Panc1 (cell line): ENCODE data around the gene LHX4. TPM values are rescaled to one million over a fixed set of nuclear protein-coding genes. Genes with fewer than 3 reads are reported as not detected.

Experiments
- ATAC-seq: fragments of 200-7000 bp; cut with Tn5 transposase; 2 replicates; pipeline ENCODE4 v1.9.1; 2020; ENCODE audit warnings: mild to moderate bottlenecking, moderate library complexity
- Bru-seq: library from RNA; stranded (reverse); fragments of 400-500 nt; gene quantifications from one replicate; lab custom pipeline; 2021; lab: Mats Ljungman, UMichigan
- BruChase-seq, 2 experiments: library from RNA; stranded (reverse); fragments of 400-500 nt; gene quantifications; one replicate each; lab custom pipeline; 2021; lab: Mats Ljungman, UMichigan
- BruUV-seq: library from RNA; stranded (reverse); fragments of 400-500 nt; replicated peaks from 2 replicates; lab custom pipeline; 2021; lab: Mats Ljungman, UMichigan
- CTCF ChIA-PET: fragments of 300-600 bp; sonication (Branson Sonifier 250); formaldehyde crosslinking; loops from one replicate; lab custom pipeline; 2022; ENCODE audit warnings: antibody characterized with exemption; lab: Charles Lee
- POLR2A ChIA-PET: fragments of 300-600 bp; sonication (Branson Sonifier 250); formaldehyde crosslinking; loops from one replicate; lab custom pipeline; 2022; ENCODE audit warnings: antibody characterized with exemption; lab: Charles Lee
- DNase-seq: peaks from one replicate; pipeline ENCODE4 v3.0.0-alpha.2; 2010; ENCODE audit warnings: low read depth, low spot score
- H3K27ac ChIP-seq: 2 replicates; pipeline ENCODE4 v1.5.1; 2011; ENCODE audit warnings: mild to moderate bottlenecking, low read length, inconsistent platforms
- H3K27me3 ChIP-seq: fragments of 200-500 bp; sonication (Bioruptor generic); 2 replicates; pipeline ENCODE4 v1.6.0; 2014; ENCODE audit warnings: low read length, inconsistent platforms; ENCODE audit not compliant: control insufficient read depth, insufficient read depth
- H3K36me3 ChIP-seq: fragments of 200-500 bp; sonication (Bioruptor generic); 2 replicates; pipeline ENCODE4 v1.5.1; 2014; ENCODE audit warnings: inconsistent platforms, mild to moderate bottlenecking, low read length, moderate library complexity; ENCODE audit not compliant: control insufficient read depth, insufficient read depth
- H3K4me1 ChIP-seq: 2 replicates; pipeline ENCODE4 v1.5.1; 2011; ENCODE audit warnings: inconsistent platforms, mild to moderate bottlenecking, low read length, moderate library complexity; ENCODE audit not compliant: control insufficient read depth, insufficient read depth
- H3K4me3 ChIP-seq, 2 experiments: 2 replicates each; pipeline ENCODE4 v1.5.1; 2011 to 2012; ENCODE audit warnings: low read depth in 2 of 2, low read length in 2 of 2, mild to moderate bottlenecking in 2 of 2, inconsistent platforms in 1 of 2, moderate library complexity in 1 of 2
- H3K9me3 ChIP-seq: fragments of 200-500 bp; sonication (Bioruptor generic); 2 replicates; pipeline ENCODE4 v1.5.1; 2014; ENCODE audit warnings: low read depth, mild to moderate bottlenecking, inconsistent platforms, low read length, moderate library complexity; ENCODE audit not compliant: control insufficient read depth, insufficient read depth
- POLR2AphosphoS5 ChIP-seq: IDR thresholded peaks from 2 replicates; pipeline ENCODE4 v1.6.1; 2012; ENCODE audit warnings: mild to moderate bottlenecking, low read depth, low read length, moderate library complexity
- REST ChIP-seq, 2 experiments: IDR thresholded peaks; 2 replicates each; pipeline ENCODE4 v1.6.1; 2011 to 2012; ENCODE audit warnings: low read depth in 2 of 2, control low read depth in 1 of 2, low read length in 1 of 2, mild to moderate bottlenecking in 1 of 2, moderate library complexity in 1 of 2; ENCODE audit not compliant: insufficient read depth in 1 of 2
- SIN3A ChIP-seq: IDR thresholded peaks from 2 replicates; pipeline ENCODE4 v1.6.1; 2012; ENCODE audit warnings: low read depth, mild to moderate bottlenecking, low read length, moderate library complexity, borderline replicate concordance; ENCODE audit not compliant: insufficient read depth
- TCF7L2 ChIP-seq: IDR thresholded peaks from 2 replicates; pipeline ENCODE4 v1.6.1; 2011; ENCODE audit warnings: mild to moderate bottlenecking, low read depth, low read length, inconsistent platforms
- in situ Hi-C: cut with HindIII; loops from 2 replicates; pipeline ENCODE4 v1.10.0; 2016; ENCODE audit warnings: low sequenced_read_pairs, low pct_unique_long_range_greater_than_20kb
- intact Hi-C: fragments of 100-400 bp; cut with micrococcal nuclease; formaldehyde crosslinking; loops from one replicate; pipeline ENCODE4 v1.10.0; 2022; ENCODE audit not compliant: unreplicated experiment
- long read RNA-seq: library from polyadenylated mRNA; unstranded; transcript quantifications from one replicate; pipeline ENCODE4 v2.0.0, GENCODE V29; 2021; ENCODE audit not compliant: unreplicated experiment
- polyA plus RNA-seq: library from polyadenylated mRNA; unstranded; fragments of >200 nt; gene quantifications from one replicate; pipeline ENCODE4 v1.2.1, GENCODE V29; 2012; ENCODE audit warnings: missing spikeins; ENCODE audit not compliant: insufficient read length
- total RNA-seq: library from RNA; stranded (reverse); gene quantifications from one replicate; pipeline ENCODE4 v1.2.1, GENCODE V29; 2021; ENCODE audit not compliant: unreplicated experiment
- TF ChIP-seq, protein P1 (sequence below): fragments of 450-650 bp; IDR thresholded peaks from 2 replicates; pipeline ENCODE4 v1.5.1; 2017; ENCODE audit warnings: mild to moderate bottlenecking

Gene LHX4
- total RNA-seq, result 0.72 TPM
- 1.4 TPM for polyA plus RNA-seq
- Bru-seq, nascent RNA, result percentile 31 among the genes with signal in this experiment
- BruChase-seq, experiment 1, labeled RNA remaining after a 2-hour chase, result percentile 32 among the genes with signal in this experiment
- percentile 31 among the genes with signal in this experiment for BruChase-seq, experiment 2, labeled RNA remaining after a 6-hour chase
- long read RNA-seq, partial matches to known transcripts, result 0 of 7 reads
- long read RNA-seq, other reads (novel, unspliced or antisense), result 7 of 7 reads

DNA sequence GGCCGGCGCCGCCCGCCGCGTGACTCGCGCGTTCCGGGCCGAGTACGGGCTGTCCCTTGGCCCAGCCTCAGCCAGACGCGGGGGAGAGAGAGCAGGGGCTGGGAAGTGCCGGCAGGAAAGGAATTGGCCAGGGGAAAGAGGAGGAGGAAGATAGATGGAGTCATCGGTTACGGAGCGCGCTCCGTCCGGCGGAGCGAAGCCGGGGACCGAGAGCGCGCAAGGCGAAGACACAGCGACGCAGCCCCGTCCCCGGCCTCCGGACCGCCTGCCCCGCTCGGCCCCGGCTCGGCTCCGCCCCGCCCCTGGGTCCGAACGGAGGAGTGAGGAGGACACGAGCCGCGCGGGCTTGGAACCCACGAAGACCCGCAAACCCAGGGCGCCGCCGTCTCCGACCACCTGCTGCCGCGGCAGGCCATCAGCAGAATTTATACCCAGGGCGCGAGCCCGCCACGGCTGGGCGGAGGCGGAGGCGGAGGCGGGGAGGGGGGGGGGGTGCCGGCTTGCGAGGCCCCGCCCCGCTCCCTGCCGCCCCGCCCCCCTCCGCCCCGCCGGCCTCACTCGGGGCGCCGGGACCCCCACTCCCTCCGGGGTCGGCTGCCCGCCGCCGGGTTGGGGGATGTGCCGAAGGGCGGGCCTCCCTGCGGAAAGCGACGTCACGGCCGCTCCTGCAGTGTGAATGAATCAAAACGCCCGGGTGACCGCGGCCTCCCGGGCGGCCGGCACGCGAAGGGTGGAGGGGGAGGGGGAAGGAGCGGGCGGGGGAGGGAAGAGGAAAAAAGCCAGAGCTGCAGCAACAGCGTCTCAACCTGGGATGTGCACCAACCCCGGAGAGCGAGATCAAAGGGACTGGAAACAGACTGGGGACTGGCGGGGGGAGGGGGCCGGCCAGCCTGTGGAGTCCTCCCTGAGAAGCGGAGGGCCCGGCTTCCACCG lies at the start of gene LHX4:
LHX4 (plus strand) TSS at position 782 of the 933 bp plus-strand sequence. CDS start 266 bp downstream, outside the sequence.
- no TSS peak for BruUV-seq
- ATAC-seq (peak; percentile 71), DNase-seq (no peak)
- no peak within 1 kb of the TSS for H3K27ac ChIP-seq
- TF ChIP-seq TCF7L2, result peak; percentile 86
- TF ChIP-seq, protein P1, sequence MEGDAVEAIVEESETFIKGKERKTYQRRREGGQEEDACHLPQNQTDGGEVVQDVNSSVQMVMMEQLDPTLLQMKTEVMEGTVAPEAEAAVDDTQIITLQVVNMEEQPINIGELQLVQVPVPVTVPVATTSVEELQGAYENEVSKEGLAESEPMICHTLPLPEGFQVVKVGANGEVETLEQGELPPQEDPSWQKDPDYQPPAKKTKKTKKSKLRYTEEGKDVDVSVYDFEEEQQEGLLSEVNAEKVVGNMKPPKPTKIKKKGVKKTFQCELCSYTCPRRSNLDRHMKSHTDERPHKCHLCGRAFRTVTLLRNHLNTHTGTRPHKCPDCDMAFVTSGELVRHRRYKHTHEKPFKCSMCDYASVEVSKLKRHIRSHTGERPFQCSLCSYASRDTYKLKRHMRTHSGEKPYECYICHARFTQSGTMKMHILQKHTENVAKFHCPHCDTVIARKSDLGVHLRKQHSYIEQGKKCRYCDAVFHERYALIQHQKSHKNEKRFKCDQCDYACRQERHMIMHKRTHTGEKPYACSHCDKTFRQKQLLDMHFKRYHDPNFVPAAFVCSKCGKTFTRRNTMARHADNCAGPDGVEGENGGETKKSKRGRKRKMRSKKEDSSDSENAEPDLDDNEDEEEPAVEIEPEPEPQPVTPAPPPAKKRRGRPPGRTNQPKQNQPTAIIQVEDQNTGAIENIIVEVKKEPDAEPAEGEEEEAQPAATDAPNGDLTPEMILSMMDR, result no peak
- peak within 1 kb of the TSS; percentile 51 to 71 for H3K4me3 ChIP-seq
- intact Hi-C loops, result no loop called here
- peaks cover 11% of the 10 kb centered on the region for H3K4me1 ChIP-seq
- H3K27me3 ChIP-seq, result peaks cover 27% of the 10 kb centered on the region
- in situ Hi-C loops, result no loop called here
- no peaks in the 10 kb centered on the region for H3K36me3 ChIP-seq
- POLR2A ChIA-PET, result no interaction called here
- CTCF ChIA-PET, result no interaction called here
- H3K9me3 ChIP-seq, result no peaks in the 10 kb centered on the region

DNA sequence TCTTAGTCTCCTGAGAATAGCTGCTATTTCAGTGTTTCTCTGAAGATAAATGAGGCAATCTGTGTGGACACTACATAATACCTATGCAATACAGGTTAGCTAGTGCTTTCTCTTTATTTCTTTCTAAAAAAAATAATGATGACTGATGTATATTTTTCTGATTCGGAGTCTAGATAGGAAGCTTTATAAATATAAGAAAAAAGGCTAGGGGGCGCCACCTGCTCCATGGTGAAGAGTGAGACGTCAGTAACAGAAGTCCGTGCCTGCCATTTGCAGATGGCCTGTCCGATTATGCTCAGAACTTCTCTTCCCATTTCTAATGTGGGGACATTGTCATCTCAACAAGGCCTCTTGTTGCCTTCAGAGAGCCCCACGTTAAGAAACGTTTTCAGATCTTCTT lies 49.0 kb upstream of the LHX4 start:
- ChIA-PET CTCF (no interaction called here), POLR2A (no interaction called here)
- Histone ChIP-seq H3K36me3 (no peaks in the 10 kb centered on the region), H3K27ac (no peak overlapping the region), H3K4me3 (no peak overlapping the region), H3K9me3 (no peaks in the 10 kb centered on the region), H3K27me3 (no peaks in the 10 kb centered on the region), H3K4me1 (no peaks in the 10 kb centered on the region)
- TF ChIP-seq POLR2AphosphoS5 (no peak), TCF7L2 (no peak), REST (IDR thresholded peaks at IDR 0.05; ENCODE audit: insufficient read depth in 1 of 2, low read depth in 2 of 2, low read length in 1 of 2) (no peak), SIN3A (no peak)
- TF ChIP-seq, protein P1, result peak; percentile 69
- no peak for DNase-seq
- no TSS peak for BruUV-seq
- intact Hi-C loops, result no loop called here
- ATAC-seq, result no peak
- in situ Hi-C loops, result no loop called here
